ENCODE data around the gene ALDH4A1. TPM values are rescaled to one million over a fixed set of nuclear protein-coding genes. Genes with fewer than 3 reads are reported as not detected.

Gene ALDH4A1
- total RNA-seq, 2 experiments from 2014 or later: 2.5 to 3.3 TPM

DNA sequence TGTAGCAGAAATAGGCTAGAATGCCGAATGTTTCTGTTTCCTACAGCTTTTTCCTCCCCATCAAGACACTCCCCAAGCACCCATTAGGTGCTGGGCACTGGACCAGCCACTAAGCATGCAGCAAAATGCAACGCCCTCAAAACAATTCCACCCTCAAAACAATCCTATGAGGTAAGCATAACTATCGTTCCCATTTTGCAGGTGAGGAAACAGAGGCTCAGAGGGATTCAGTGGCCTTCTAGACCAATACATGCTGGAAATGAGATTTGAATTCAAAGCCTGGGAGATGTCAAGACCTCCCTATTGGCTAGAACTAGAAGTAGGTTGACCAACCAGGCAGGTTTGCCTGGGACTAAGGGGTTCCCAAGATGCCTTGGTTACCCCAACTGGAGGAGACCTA lies 10.2 kb upstream of the ALDH4A1 start:
- H3K36me3 Mint-ChIP-seq: peaks cover 8% of the 10 kb centered on the region
- no peak for DNase-seq
- peaks cover 3% of the 10 kb centered on the region for H3K4me1 Mint-ChIP-seq
- no peak overlapping the region for H3K4me3 Mint-ChIP-seq
- no peak overlapping the region for H3K27ac Mint-ChIP-seq
- POLR2A ChIA-PET: interaction anchor here (1.4 to 3.7 kb wide), 2 partner anchors 15 to 43 kb away, joined by 4 to 17 read pairs; no protein-coding TSS in a partner anchor
- H3K9me3 Mint-ChIP-seq: no peaks in the 10 kb centered on the region
- no peaks in the 10 kb centered on the region for H3K27me3 Mint-ChIP-seq
- no peak for ATAC-seq (ENCODE audit: low read depth)

DNA sequence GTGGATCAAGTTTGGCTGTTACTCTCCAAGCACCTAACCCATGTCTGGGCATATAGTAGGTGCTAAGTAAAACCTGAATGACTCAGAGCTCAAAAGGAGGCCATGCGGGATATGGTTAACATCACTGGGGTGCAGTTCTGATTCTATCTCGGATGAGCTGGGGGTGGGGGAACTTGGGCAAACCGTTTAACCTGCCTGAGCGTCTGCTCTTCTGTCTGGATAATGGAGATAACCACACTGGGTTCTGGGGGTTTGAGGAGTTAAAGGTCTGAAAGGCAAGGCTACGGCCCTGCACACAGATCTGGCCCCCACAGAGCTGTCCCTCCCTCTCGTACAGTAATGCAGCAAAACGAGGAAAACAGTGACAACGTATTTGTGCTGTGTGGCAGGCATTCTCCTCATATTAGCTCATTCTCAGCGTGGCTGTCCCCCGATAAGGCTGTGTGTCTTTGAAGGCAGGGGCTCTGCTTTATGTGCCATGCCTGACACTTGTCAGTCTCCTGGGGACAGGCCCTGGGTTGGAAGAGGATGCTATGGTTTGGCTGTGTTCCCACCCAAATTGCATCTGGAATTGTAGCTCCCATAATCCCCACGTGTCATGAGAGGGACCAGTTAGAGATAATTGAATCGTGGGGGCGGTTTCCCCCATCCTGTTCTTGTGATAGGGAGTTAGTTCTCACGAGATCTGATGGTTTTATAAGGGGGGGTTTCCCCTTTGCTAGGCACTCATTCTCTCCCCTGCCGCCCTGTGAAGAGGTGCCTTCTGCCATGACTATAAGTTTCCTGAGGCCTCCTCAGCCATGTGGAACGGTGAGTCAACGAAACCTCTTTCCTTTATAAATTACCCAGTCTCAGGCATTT lies 6.8 kb upstream of the ALDH4A1 start:
- Mint-ChIP-seq H3K4me3 (no peak overlapping the region), H3K9me3 (no peaks in the 10 kb centered on the region), H3K36me3 (peaks cover 8% of the 10 kb centered on the region), H3K27me3 (no peaks in the 10 kb centered on the region), H3K4me1 (peaks cover 3% of the 10 kb centered on the region), H3K27ac (no peak overlapping the region)
- ATAC-seq (ENCODE audit: low read depth) (no peak), DNase-seq (no peak)
- POLR2A ChIA-PET: no interaction called here

DNA sequence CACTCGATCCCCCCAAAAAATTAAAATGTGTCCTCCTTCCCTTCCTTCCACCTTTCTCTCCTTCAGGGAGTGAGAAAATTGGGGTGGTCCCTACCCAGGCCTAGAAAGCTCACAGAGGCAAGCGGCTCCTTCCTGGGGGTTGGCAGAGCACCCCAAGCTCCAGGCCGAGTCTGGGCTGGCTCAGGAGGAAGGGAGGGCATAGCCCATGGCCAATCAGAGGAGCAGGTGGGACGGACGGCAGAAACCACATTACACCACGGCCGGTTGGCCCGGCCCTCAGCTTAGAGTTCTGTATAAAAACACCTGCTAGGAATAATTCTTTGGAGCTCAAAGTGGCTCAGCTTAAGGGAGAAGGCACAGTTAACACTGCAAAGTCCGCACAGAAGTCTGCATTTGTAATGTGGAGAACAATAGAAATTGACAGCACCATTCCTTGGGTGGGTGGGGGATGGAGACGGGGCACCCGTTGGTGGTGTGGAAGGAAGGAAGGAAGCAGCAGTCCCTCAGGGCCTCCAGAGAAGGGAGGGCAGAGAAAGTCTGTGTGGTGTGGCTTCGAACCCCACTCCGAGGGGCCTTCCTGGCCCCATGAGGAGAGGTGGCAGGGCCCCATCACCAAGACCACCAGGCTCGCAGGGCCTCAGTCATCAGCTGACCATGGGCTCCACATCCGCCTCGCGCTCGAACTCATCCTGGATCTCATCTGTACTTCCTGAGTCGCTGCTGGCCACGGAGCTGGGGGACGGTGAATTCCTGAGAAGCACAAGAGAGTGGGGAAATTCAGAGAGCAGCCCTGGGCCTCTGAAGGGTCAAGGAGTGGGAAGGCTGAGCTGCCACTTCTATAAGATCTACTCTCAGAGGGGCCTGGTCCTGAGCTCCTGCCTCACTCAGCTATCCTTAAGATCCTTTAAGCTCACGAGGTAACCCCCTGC lies 5.8 kb upstream of the ALDH4A1 start:
- Mint-ChIP-seq H3K4me3 (no peak overlapping the region), H3K4me1 (peaks cover 8% of the 10 kb centered on the region), H3K27ac (no peak overlapping the region), H3K27me3 (no peaks in the 10 kb centered on the region), H3K9me3 (no peaks in the 10 kb centered on the region), H3K36me3 (peaks cover 8% of the 10 kb centered on the region)
- DNase-seq: no peak
- POLR2A ChIA-PET: interaction anchor here (1.0 to 1.1 kb wide), 2 partner anchors 18 to 334 kb away, joined by 3 to 4 read pairs; no protein-coding TSS in a partner anchor
- no peak for ATAC-seq (ENCODE audit: low read depth)

DNA sequence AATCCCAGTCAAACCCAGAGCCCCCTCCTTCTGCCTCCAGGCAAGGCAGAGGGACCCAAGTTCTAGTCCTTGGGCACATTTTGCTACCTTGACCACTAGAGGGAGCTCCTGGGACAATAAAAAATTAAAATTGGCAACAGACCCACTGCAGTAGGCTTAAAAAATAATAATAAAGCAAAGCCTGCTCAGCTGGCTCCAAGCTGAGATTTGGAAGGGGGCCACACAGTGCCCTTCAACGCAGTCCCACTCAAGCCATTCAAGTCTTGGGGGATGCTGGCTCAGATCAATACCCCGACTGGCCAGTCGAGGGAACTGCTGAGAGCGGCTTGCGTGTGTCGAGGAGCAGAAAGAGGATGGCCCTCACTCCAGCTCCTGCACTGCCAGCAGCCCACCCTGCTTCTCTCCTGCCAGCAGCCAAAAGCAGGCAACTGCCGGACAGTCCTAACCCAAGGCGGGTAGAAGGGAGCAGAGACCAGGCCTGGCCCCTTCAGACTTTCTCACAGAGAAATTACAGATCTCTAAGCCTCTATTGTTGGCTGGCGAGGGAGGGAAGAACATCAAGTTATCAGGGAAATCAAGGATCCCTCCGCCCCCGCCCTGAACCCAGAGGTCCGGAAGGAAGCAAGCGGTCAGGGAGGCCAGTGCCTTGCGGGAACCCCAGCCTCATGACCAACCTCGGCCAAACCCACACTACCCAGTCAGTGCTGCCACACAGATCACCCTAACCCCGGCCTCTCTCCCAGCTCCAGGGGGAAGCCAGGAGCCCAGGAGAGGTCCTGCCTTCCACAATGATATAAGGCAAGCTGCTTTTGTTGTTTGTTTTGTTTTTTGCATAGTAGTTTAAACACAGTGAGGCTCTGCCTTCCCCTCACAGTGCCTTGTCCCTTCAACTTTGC lies 4.9 kb upstream of the ALDH4A1 start:
- POLR2A ChIA-PET: interaction anchor here (0.8 to 1.1 kb wide), 3 partner anchors 19 to 335 kb away, joined by 3 to 4 read pairs (median 3); no protein-coding TSS in a partner anchor
- Mint-ChIP-seq H3K27ac (no peak overlapping the region), H3K9me3 (no peaks in the 10 kb centered on the region), H3K36me3 (peaks cover 8% of the 10 kb centered on the region), H3K27me3 (no peaks in the 10 kb centered on the region), H3K4me3 (no peak overlapping the region), H3K4me1 (peaks cover 7% of the 10 kb centered on the region)
- peak; percentile 48 for DNase-seq
- no peak for ATAC-seq (ENCODE audit: low read depth)

DNA sequence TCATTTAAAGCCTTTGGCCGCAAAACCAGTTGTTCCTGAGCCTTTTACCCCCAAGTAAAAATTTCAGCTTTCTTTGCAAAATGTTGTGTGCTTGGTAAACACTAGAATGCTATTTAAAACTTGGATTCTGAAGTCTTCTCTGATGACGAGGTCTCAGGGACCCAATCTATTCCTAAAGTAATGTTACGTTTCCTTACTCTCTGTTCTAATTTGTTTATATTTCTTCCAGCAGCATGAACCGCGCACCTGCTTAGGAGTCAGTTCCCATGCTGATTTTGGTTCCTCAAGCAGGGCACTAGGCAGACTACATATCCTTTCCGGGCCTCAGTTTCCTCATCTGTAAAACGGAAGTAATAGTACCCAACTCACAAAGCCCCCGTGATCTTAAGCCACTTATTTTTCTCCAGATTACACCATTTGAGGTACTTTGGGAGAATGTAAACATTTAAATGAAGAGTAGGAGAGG lies 969 bp upstream of the ALDH4A1 start:
- Mint-ChIP-seq H3K4me1 (peaks cover 23% of the 10 kb centered on the region), H3K27ac (peak overlapping the region; percentile 94), H3K27me3 (peaks cover 12% of the 10 kb centered on the region), H3K36me3 (no peaks in the 10 kb centered on the region), H3K4me3 (peak overlapping the region; percentile 96), H3K9me3 (no peaks in the 10 kb centered on the region)
- no peak for DNase-seq
- POLR2A ChIA-PET: interaction anchor here (0.9 to 1.5 kb wide), 6 partner anchors 19 to 172 kb away, joined by 3 to 14 read pairs (median 4); no protein-coding TSS in a partner anchor
- no peak for ATAC-seq (ENCODE audit: low read depth)

DNA sequence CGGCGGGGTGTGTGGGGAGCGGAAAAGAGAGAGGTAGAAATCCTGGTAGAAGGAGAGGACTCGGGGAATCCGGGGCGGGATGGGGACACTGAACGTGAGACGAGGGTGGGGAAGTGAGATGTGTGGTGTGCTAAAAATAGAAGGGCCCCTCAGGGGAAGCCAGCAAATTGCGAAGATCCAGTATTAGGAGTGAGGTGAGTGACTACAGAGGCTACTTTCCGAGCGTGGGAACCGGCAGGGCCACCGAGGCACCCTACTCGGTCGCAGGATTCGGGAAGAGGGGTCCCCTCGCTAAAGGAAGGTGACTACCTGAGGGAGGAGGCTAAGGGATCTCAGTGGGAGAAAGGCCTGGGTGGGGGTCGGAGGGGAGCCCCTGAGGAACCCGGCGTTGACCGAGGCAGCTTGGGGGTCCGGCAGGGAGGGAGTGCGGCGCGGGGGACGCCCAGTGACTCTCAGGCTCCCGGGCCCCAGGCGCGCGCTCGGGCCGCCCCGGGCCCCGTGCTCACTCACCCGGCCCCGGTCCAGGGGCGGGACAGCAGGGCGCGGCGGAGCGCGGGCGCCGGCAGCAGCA lies 318 bp downstream of the ALDH4A1 start:
- H3K36me3 Mint-ChIP-seq: no peaks in the 10 kb centered on the region
- peak overlapping the region; percentile 96 for H3K4me3 Mint-ChIP-seq
- no peaks in the 10 kb centered on the region for H3K9me3 Mint-ChIP-seq
- H3K4me1 Mint-ChIP-seq: peaks cover 22% of the 10 kb centered on the region
- ATAC-seq (ENCODE audit: low read depth): no peak
- DNase-seq: no peak
- POLR2A ChIA-PET: interaction anchor here (1.2 to 1.5 kb wide), 5 partner anchors 18 to 173 kb away, joined by 3 to 14 read pairs (median 4); no protein-coding TSS in a partner anchor
- peak overlapping the region; percentile 94 for H3K27ac Mint-ChIP-seq
- peaks cover 12% of the 10 kb centered on the region for H3K27me3 Mint-ChIP-seq

DNA sequence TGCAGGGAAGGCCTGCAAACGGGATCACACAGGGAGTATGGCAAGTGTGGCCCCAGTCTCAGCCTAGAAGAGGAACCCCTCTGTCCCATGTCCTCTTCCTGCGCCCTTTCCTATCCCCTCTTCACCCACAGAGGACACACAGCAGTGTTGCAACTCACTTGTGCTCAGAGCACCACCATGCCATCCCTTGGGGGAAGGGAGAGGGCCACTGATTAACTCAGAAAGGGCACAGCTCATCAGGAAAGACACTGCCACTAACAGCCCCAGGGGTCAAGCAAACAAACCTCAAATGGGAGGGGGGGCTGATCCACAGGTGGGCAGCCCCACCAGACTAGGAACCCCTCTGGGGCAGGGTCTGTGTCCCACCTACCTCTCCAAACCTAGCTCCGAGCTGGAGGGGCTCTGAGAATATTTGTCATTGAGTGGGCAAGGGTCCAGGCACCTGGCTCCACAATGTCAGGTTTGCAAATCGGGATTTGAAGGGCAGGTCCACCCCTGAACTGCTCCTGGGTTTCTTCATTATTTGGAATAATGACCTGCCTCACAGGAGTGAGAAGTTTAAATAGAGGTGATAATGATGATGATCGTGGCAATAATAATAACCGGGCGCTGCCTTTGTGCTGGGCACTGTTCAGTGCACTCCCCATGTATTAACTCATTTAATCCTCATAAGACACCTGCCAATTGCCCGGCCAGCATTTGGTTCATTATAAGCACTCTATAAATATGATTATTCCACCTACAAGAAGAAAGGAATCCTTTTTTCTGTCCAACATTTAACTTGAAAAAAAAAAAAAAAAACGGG lies 1.0 kb downstream of the ALDH4A1 start:
- Mint-ChIP-seq H3K27me3 (peaks cover 12% of the 10 kb centered on the region), H3K27ac (peak overlapping the region; percentile 81), H3K9me3 (no peaks in the 10 kb centered on the region), H3K4me1 (peaks cover 22% of the 10 kb centered on the region), H3K36me3 (no peaks in the 10 kb centered on the region), H3K4me3 (peak overlapping the region; percentile 96)
- no peak for ATAC-seq (ENCODE audit: low read depth)
- POLR2A ChIA-PET: no interaction called here
- no peak for DNase-seq

DNA sequence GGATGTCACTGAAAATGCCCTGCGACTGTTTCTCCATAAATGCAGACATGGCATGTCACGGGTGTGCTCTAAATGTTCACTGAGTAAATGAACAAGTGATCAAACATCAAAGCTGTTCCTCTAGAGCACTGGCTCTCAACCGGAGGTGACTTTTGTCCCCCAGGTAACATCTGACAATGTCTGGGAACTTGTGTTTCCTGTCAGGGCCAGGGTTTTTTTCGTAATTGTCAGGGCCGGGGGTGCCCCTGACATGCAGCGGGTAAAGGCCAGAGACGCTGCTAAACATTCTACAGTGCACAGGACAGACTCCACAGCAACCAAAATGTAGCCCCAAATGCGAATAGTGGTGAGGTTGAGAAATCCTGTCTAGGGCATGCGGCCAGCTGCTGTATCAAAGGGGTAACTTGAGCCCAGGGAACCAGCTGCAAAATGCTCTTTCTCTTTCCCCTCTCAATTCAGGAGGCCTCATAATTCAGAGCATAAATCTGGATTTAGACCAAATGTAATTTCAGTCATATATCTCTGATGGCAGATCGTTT lies 2.0 kb downstream of the ALDH4A1 start:
- H3K27me3 Mint-ChIP-seq: peaks cover 12% of the 10 kb centered on the region
- ATAC-seq (ENCODE audit: low read depth): no peak
- POLR2A ChIA-PET: no interaction called here
- no peaks in the 10 kb centered on the region for H3K36me3 Mint-ChIP-seq
- H3K27ac Mint-ChIP-seq: no peak overlapping the region
- no peaks in the 10 kb centered on the region for H3K9me3 Mint-ChIP-seq
- H3K4me3 Mint-ChIP-seq: no peak overlapping the region
- H3K4me1 Mint-ChIP-seq: peaks cover 22% of the 10 kb centered on the region
- DNase-seq: no peak

DNA sequence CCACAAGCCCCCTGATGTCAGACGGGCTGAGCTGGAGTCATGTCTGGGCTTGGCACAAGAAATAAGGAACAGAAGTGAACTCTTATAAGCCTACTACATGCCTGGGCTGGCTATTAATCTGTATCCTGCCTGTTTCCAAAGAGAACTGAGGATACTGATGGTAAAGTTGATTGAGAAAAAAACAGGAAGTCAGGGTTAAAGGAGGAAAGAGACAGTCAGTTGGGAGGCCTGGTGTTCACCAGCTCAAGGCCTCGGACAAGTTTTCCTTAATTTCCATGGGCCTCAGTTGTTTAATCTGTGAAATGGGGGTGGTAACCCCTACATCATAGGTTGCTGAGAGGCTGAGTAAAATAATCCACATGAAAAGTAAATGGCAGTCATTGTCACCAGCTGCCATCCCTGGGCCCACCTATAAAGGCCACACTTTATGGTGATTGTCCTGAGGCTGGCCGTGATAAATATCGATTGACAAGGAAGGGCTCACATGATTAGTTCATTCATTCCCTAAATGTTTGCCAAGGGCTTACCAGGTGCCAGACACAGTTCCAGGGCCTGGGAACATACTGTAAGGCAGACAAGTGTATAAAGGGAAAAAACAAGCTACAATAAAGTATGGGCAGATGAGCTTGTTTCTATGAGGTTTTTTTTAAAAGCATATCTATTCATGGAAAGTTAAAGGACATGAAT lies 2.8 kb downstream of the ALDH4A1 start:
- peaks cover 12% of the 10 kb centered on the region for H3K27me3 Mint-ChIP-seq
- no peak for DNase-seq
- H3K36me3 Mint-ChIP-seq: no peaks in the 10 kb centered on the region
- no peaks in the 10 kb centered on the region for H3K9me3 Mint-ChIP-seq
- H3K4me1 Mint-ChIP-seq: peaks cover 22% of the 10 kb centered on the region
- no peak for ATAC-seq (ENCODE audit: low read depth)
- no peak overlapping the region for H3K27ac Mint-ChIP-seq
- POLR2A ChIA-PET: interaction anchor here (0.9 kb wide), 1 partner anchor 175 kb away, joined by 3 read pairs; no protein-coding TSS in a partner anchor
- no peak overlapping the region for H3K4me3 Mint-ChIP-seq

DNA sequence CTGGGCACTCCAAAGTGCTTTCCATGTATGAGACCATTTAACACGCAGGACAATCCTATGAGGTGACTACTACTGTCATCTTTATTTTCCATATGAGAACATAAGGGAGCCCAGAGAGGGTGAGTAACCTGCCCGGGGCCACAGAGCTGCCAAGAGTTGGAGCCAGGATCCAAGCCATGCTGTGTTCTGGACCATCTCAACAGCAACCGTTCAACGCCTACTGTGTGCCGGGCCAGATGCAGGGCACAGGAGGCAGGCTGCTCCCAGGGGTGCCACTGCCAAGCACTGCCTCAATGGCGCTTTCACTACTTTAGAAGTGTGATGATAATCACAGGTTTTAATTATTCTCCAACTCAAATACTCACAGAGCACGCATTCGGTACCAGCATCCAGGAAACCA lies 3.8 kb downstream of the ALDH4A1 start:
- Mint-ChIP-seq H3K9me3 (no peaks in the 10 kb centered on the region), H3K4me1 (peaks cover 20% of the 10 kb centered on the region), H3K36me3 (no peaks in the 10 kb centered on the region), H3K27ac (no peak overlapping the region), H3K4me3 (no peak overlapping the region), H3K27me3 (peaks cover 12% of the 10 kb centered on the region)
- DNase-seq (no peak), ATAC-seq (ENCODE audit: low read depth) (no peak)
- POLR2A ChIA-PET: no interaction called here

DNA sequence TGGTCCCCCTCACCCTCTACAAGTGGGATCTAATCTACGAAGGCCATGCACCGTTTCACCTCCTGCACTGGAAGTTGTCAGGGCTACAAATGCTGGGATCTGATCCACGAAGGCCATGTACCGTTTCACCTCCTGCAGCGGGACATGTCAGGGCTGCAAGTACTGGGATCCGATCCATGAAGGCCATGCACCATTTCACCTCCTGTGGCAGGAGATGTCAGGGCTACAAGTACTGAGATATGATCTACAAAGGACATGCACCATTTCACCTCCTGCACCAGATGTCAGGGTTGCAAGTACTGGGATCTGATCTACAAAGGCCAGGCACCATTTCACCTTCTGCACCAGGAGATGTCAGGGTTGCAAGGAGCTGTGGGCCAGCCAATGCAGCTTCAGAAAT lies 7.0 kb downstream of the ALDH4A1 start:
- H3K9me3 Mint-ChIP-seq: no peaks in the 10 kb centered on the region
- ATAC-seq (ENCODE audit: low read depth): no peak
- peaks cover 7% of the 10 kb centered on the region for H3K4me1 Mint-ChIP-seq
- no peaks in the 10 kb centered on the region for H3K27me3 Mint-ChIP-seq
- no peaks in the 10 kb centered on the region for H3K36me3 Mint-ChIP-seq
- no peak overlapping the region for H3K4me3 Mint-ChIP-seq
- DNase-seq: no peak
- H3K27ac Mint-ChIP-seq: no peak overlapping the region
- POLR2A ChIA-PET: no interaction called here
